Mucosa of descending colon (tissue), 3 donors: Measurements from ENCODE around the gene BHMT. TPM values are rescaled to one million over a fixed set of nuclear protein-coding genes. Genes with fewer than 3 reads are reported as not detected.

ENCODE experiments used
- ATAC-seq: fragments of 200-7000 bp; cut with Tn5 transposase; one replicate; pipeline ENCODE4 v1.9.1; 2020; ENCODE audit warnings: mild to moderate bottlenecking, moderate library complexity
- DNase-seq, 3 donors: peaks; one replicate each; pipeline ENCODE4 v3.0.0-alpha.2; 2020
- H3K36me3 ChIP-seq: fragments of 200-600 bp; one replicate; pipeline ENCODE4 v1.8.0; 2021; ENCODE audit warnings: low read depth, mild to moderate bottlenecking
- H3K4me1 ChIP-seq: fragments of 200-600 bp; one replicate; pipeline ENCODE4 v1.8.0; 2021; ENCODE audit warnings: low read depth, mild to moderate bottlenecking
- H3K4me3 ChIP-seq: fragments of 200-600 bp; one replicate; pipeline ENCODE4 v1.8.0; 2021; ENCODE audit warnings: mild to moderate bottlenecking
- H3K9me3 ChIP-seq: fragments of 200-600 bp; one replicate; pipeline ENCODE4 v1.8.0; 2021; ENCODE audit warnings: mild to moderate bottlenecking
- CTCF ChIP-seq: fragments of 200-600 bp; IDR thresholded peaks from one replicate; pipeline ENCODE4 v1.8.0; 2022; ENCODE audit warnings: antibody characterized with exemption, mild to moderate bottlenecking
- intact Hi-C, 2 donors: fragments of 100-400 bp; cut with DNase I in 1 of 2; cut with micrococcal nuclease in 1 of 2; formaldehyde crosslinking; loops; one replicate each; pipeline versions ENCODE4 v1.11.0 to v1.11.1; 2022; cut with DNase I, micrococcal nuclease
- long read RNA-seq, 2 donors: library from polyadenylated mRNA; unstranded; transcript quantifications; one replicate each; pipeline ENCODE4 v2.0.0, GENCODE V29; 2019 to 2021
- total RNA-seq, 3 donors: library from RNA; stranded (reverse); fragmentation: NEBNext Ultra II Directional in 2 of 3; extraction: Animal tissue kit (Norgen Biotek cat#: 25700) in 2 of 3; gene quantifications; one replicate each; pipeline versions ENCODE4 v1.2.1 to v1.2.4, GENCODE V29; 2021 to 2023
- donor health status: DM: no; HTN: no; CAD: no; lungs with moderate emphysema.
- donor health status: DM: no; HTN: no; CAD: no.
- donor health status: DM: no; HTN: yes; CAD: no.

Gene BHMT
- total RNA-seq = under 1 TPM in 1 of 3 donors, not detected in 2; 0.60 TPM
- long read RNA-seq, donor 1 = 0 reads
- long read RNA-seq, donor 2 = 0 reads

- peaks cover 3% of the 10 kb centered on the region for H3K4me1 ChIP-seq
- DNase-seq = no peak
- intact Hi-C loops = no loop called here
- no peaks in the 10 kb centered on the region for H3K9me3 ChIP-seq
- H3K4me3 ChIP-seq = no peak within 1 kb of the TSS
- no peak for TF ChIP-seq CTCF
- peak; percentile 25 for ATAC-seq
- no peaks in the 10 kb centered on the region for H3K36me3 ChIP-seq
These were observed at the start of gene BHMT for GRCh38 chr5:79111387-79111959. Gene BHMT, plus strand, starts transcription at chr5:79111809. Its CDS starts 77 bp downstream, at chr5:79111886.

- no peaks in the 10 kb centered on the region for H3K4me1 ChIP-seq
- ATAC-seq (no peak), DNase-seq (no peak)
- H3K9me3 ChIP-seq = no peaks in the 10 kb centered on the region
- no peaks in the 10 kb centered on the region for H3K36me3 ChIP-seq
- intact Hi-C loops = no loop called here
- H3K4me3 ChIP-seq = no peak overlapping the region
- no peak for TF ChIP-seq CTCF
These were observed 49.2 kb upstream of the BHMT start for GRCh38 chr5:79062436-79062835.

- Histone ChIP-seq H3K4me3 (no peak within 1 kb of the TSS), H3K36me3 (no peaks in the 10 kb centered on the region), H3K4me1 (no peaks in the 10 kb centered on the region), H3K9me3 (no peaks in the 10 kb centered on the region)
- peak; percentile 50 for ATAC-seq
- intact Hi-C loops = no loop called here
- peak in 2 of 3 donors; percentile 4 to 21 for DNase-seq
- no peak for TF ChIP-seq CTCF
These were observed 41.9 kb upstream of the BHMT start, which contains the start of the genes BHMT2 and DMGDH for GRCh38 chr5:79069488-79070349. Gene BHMT2, plus strand, starts transcription at chr5:79069767. Its CDS starts 16 bp downstream, at chr5:79069783. Gene DMGDH, minus strand, starts transcription at chr5:79069674. Its CDS starts 54 bp downstream, at chr5:79069620.

- no peak overlapping the region for H3K4me3 ChIP-seq
- intact Hi-C loops = no loop called here
- no peak for TF ChIP-seq CTCF
- H3K36me3 ChIP-seq = no peaks in the 10 kb centered on the region
- no peak for ATAC-seq
- DNase-seq = peak in 1 of 3 donors; percentile 4
- H3K9me3 ChIP-seq = no peaks in the 10 kb centered on the region
- H3K4me1 ChIP-seq = no peaks in the 10 kb centered on the region
These were observed 41.3 kb upstream of the BHMT start for GRCh38 chr5:79070350-79070667.

- intact Hi-C loops = no loop called here
- no peak for ATAC-seq
- Histone ChIP-seq H3K9me3 (no peaks in the 10 kb centered on the region), H3K4me3 (no peak overlapping the region), H3K36me3 (no peaks in the 10 kb centered on the region), H3K4me1 (no peaks in the 10 kb centered on the region)
- DNase-seq = no peak
- TF ChIP-seq CTCF = no peak
These were observed 37.0 kb upstream of the BHMT start for GRCh38 chr5:79074641-79075040.
